HG02678 (cell line): ENCODE data around the gene GRAPL.
"Not testable (repeated sequence)": the region's sequence is repeated elsewhere in the genome, so short reads cannot be mapped to it uniquely, and the experiment has no call there.

Experiments used
- ATAC-seq: cut with Tn5 transposase; IDR thresholded peaks from one replicate; pipeline ENCODE4 v1.9.1; 2021; ENCODE audit warnings: mild to moderate bottlenecking, moderate library complexity; ENCODE audit not compliant: unreplicated experiment

Gene GRAPL

DNA sequence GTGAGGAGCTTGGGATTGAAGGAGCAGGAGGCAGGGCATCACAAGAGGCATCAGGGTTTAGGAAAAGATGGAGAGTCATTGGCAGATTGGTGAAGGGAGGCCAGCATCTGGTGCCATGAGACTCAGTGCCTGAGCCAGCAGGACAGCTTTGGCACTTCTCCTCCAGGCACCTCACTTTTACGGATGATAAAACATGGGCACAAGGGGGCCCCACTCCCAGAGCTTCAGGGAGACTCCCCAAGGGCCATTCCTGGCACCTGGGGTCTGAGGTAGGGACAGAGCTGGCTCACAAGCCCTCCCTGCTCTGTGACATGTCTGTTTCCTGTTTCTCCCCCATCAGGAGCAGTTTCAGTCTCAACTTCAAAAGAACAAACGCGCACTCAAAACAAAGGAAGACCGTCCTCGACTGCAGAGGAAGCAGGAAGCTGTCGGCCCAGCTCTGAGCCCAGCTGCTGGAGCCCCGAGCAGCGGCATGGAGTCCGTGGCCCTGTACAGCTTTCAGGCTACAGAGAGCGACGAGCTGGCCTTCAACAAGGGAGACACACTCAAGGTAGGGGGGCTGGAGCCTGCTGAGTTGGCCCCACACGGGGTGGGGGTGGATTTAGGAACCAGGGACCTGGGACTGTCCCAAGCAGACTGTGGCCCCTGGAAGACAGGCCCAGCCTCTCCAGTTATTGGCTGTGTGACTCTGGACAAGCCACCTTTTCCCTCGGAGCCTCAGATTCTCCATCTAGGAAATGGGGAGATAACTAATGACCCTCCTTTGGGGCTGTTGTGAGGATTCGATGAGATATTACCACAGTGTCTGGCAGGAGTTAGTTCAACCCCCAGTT is at the start of gene GRAPL:
GRAPL (plus strand) TSS at position 442 of the 833 bp plus-strand sequence; CDS start at position 473, 31 bp downstream.
- peak; percentile 36 for ATAC-seq

DNA sequence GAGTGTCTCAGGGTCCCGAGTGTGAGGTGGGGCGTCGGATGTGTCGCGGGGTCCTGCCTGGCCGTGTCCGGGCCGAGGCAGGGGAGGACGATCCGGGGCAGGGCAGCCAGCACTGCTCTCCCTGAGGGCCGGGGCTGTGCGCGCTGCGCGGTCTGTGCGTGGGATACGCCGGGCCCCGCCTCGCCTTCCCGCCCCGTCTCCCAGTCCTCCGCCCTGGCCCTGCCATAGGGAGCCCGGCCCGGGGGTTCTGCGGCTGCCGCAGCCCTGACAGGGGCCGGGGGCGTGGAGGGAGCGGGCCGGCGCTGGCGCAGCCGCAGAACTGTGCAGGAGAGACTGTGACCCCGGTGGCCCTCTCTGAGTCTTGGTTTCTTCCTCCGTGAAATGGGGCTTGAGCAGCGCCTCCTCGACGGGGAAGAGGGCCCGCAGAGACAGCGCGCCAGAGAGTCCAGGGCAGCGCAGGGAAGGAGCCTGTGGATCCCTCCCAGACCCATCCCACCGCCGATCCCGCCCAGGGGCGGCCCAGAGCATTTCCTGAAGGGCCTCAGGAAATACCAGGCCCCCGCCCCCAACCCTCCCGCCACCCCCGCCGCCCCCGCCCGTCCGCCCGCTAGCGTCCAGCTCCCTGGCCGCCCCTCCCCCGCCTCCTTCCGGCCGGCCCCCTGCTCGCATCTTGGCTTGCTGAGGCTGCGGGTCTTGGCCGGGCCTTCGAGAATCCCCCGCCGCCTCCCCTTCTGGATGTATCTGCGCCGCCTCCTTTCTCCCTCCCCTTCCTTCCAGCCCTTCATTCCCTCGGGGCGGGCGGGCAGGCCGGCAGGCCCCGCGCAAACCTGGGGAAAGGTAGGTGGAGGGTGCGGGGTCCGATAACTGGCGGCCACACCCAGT is 38.3 kb upstream of the GRAPL start:
- not testable (repeated sequence) for ATAC-seq

DNA sequence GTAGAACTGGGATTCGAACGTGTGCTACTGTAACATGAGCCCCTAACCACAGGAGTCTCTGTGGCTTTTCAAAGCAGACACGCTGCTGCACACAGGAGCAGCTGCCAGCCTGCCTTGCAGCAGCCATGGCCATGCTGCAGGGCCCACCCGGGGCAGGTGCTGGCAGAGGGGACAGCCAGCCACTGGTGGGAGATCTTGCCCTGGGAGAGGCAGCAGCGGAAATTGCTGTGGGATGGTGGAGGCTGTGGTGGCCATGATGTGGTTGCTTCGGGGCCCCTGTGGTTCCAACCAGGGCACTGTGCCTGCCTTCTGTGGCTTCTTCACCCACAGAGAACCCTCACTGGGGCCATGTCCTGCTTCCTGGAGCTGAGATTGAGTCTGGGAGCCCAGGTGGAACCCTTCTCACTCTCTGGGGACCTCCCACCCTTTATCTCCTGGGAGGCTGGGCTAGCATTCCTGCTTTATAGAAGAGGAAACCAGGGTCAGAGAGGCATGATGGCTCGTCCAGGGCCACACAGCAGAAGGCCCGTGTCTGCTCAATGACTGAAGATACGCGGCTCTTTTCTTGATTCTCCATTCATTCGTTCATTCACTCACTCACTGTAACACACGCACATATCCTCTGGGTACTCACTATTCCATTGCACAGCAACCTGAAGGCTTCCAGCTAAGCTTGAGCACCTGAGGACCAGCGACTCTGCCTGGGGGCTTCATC is 37.2 kb upstream of the GRAPL start:
- not testable (repeated sequence) for ATAC-seq

DNA sequence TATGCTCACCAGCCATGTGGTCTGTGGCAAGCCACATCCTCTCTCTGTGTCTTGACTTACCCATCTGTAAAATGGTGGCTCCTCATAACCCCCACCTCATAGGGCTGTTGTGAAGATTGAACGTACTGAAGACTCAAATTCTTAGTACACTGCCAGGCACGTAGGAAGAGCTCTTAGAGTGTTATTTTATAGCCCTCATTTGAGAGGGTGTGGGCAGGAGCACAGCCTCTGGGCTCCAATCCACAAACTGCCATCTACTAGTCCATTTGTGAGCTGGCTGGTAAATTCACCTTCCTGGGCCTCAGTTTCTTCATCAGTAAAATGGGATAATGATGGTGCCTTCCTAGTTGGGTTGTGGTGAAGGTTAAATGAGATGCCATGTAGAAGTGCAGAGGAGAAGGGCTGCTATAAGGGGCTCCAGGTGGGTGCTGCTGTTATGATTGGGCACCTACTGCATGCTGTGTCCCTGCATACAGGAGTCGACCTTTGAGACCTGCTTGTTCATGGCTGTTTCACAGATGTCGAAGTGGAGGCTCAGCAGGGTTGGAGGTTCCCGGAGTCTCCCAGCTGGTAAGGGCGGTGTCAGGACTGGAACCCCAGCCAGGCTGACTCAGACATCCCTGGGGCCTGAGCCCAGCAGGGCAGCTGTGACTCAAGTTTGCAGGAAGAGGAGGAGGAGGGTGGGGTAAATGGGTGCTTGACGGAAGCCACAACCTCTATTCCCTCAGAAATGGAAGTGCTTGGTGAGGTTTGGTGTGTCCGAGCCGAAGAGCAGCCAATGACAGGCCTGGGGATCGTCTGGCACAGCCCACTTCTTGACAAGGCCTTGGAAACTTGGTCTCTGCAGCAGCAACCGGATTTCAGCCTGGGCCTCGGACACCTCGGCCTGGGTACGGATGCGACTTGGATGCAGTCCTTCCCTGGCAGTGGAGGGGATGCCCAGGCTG is 34.4 kb upstream of the GRAPL start:
- not testable (repeated sequence) for ATAC-seq

DNA sequence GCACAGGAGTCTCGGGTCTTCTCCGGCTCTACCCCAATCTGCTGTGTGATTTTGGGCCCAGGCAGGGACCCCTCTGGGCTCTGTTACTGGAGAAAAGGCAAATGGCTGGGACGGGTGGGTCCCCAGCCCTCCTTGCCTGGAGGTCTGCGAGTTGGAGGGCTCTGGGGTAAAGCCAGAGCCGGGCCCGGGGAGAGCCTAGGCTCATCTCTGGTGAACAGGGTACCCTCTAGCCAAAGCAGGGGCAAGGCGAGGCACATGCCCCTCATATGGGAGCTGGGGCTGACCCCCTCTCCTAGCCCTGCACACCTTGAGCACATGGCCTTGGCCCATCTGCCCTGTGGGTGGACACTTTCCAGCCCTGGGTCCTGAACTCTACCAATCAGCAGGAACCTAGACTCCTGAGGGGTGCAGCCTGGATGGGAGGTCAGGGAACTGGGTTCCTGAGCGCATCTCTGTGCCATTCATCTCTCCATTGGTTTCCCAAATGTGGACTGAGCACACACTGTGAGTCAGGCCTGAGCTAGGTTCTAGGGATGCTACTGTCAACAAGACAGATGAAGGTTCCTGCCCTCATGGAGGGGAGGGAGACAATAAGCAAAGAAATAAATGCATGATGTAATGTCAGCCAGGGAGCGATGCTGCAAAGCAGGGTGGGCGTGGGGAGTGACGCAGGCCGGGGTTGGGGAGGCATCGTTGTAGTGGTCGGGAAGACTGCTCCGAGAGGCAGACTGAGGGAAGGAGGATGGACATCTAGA is 33.5 kb upstream of the GRAPL start:
- ATAC-seq, result not testable (repeated sequence)

DNA sequence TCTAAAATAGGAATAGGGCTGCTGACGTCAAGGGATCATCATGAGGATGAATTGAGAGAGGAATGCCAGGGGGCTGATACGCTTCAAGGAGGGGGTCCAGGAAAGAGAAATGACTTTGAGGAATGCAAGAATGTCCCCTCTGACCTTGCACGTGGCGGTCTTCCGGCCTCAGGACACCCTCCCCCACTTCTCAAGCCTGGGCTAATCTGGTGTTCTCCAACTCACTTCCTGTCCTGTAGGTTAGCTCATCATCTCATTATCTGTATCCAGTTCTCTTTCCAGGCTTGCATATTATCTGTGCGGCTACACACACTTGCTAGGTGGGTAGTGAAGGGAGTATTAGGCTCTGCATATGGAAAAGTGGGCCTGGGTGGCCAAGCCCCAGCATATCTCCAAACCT is 18.9 kb upstream of the GRAPL start:
- not testable (repeated sequence) for ATAC-seq

DNA sequence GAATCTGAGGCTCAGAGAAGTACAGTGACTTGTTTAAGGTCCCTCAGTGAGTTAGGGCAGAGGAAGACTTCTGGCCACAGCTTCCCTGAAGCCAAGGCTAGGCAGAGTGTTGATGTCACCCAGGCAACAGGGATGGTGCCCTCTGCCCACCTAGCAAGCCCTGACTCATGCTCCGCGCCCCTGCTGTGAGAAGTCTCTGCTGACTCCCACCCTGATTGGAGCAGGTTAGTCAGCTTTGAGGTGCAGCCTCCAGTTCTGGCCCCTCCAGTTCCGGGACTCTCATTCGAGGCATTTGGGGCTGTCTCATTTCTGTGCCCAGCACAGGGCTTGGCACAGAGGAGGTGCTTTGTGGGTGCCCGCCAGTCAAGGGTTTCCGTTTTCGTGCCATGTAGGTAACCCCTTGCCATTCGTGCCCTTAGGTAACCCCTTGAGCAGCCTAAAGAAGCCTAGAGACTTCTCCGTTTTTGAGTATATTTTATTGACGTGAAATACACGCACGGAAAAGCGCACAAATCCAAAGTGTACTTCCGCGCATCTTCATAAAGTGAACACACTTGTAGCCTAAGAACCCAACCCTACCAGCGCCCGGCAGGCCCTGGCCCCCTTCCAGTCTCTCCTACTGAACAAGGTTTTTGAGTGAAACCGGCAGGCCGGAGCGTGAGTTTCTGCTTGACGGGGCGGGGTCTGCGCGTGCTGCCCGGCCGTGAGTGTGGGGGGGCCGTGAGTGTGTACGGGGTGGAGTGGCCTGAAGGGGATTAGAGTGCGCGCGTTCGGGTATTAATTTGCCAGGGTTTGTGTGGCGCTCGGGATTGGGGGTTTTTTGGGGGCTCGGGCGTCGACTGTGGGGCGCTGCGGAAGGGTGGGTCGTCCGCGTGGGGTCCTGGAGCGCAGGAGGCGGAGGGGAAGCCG is 16.9 kb upstream of the GRAPL start:
- peak; percentile 26 for ATAC-seq

DNA sequence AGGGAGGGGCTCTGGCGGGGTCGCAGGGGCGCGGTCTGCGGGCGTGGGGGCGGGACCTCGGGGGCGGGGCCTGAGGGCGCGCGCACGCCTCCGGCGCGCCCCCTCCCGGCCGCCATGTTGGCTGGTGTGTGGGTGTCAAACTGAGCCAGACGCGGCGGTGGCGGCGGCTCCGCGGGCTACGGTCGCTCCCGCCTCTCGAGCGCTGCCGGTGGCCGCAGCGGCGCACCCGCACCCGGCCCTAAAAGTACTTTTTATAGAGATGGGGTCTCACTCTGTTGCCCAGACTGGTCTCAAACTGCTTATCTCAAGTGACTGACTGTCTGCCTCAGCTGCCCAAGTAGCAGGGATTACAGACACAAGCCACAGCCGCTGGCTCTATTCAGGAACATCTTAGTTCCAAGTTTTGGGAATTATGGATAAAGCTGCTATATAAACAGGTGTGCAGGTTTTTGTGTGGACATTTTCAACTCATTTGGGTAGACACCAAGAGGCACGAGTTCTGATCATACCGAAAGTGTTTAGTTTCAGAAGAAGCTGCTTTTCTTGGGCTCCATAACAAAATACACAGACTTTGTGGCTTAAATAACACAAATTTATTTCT is 16.2 kb upstream of the GRAPL start:
- ATAC-seq, result peak; percentile 82

DNA sequence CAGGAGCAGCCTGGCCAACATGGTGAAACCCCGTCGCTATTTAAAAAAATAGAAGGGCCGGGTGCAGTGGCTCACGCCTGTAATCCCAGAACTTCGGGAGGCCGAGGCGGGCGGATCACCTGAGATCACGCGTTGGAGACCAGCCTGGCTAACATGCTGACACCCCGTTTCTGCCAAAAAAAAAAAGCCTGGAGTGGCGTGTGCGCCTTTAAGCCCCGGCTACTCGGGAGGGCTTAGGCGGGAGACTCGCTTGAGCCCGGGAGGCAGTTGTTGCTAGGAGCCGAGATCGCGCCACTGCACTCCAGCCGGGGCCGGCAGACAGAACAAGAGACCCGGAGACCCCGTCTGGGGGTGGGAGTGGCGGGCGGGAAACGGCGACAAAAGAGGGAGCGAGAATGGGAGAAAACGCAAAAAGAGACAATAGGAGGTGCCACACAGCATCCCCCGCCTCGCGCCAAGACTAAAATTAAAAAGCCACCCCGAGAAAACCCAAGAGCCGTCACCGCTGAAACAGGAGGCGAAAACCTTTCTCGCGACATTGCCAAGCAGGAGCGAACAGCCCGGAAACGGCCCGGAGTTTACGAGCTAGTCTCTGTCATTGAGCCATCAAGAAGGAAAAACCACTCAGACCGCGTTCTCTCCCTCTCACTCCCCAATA is 15.5 kb upstream of the GRAPL start:
- ATAC-seq, result peak; percentile 52

DNA sequence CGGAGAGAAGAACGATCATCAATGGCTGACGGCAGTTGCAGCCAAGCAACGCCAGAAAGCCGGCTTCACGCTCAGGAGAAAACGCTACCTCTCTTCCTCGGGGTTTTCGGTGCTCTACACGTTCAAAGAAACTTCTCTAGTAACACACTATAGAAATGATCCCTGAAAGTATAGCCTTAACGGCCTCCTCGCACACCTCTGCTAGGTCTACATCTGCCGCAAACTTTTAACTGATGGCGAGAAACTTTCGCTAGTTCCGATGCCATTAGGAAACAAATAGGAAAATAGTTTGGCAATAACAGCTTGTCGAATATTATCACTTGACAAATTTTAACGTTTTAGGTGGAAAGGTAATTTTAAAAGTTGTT is 14.9 kb upstream of the GRAPL start:
- not testable (repeated sequence) for ATAC-seq

DNA sequence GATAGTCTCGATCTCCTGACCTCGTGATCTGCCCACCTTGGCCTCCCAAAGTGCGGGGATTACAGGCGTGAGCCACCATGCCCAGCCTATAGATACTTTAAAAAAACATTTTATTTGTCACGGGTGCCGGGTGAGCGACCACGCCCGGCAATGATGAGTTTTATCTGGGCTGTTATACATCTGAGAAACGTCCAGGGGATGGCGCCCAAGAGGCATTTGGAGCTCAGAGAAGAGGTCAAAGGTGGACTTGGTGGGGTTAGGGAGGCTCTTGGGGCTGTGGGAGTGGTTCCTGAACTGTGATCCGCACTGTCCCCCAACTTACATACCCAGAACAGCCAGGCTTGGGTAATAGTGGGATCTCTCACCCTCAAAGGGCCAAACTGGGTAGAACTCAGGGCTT is 8.7 kb upstream of the GRAPL start:
- not testable (repeated sequence) for ATAC-seq

DNA sequence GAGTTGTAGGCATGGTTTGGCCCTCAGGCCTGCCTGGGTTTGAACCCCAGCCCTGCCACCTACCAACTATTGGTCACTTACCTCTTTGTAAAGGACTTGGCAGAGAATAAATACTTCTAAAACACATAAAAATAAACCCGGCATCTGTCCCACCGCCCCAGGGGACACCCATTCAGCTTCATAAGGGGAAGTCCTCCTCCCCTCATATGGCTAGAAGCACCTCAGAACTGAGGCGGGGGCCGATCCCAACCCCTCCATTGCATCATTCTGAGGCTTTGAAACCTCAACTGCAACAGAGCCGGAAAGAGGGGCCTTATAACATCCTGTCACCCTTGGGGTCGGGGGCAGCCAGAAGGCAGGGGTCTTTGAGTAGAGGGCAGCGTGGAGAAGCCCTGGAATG is 2.1 kb upstream of the GRAPL start:
- ATAC-seq, result not testable (repeated sequence)

DNA sequence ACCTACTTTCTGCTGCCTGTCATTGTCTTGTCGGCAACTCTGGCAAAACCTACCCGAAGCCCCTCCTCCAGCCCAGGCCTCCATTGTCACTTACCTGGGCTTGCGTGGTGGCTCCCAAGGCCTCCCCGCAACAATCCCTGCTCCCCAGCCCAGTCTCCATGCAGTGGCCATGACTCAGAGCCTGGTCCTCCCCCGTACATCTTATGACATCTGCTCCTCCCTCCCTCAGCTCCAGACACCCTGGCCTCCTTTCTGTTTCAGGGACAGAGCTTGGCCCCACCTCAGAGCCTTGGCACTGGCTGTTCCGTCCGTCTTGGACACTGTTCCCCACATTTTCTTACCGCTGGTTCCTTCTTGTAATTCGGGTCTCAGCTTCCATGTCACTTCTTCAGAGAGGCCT is 2.1 kb downstream of the GRAPL start:
- not testable (repeated sequence) for ATAC-seq

DNA sequence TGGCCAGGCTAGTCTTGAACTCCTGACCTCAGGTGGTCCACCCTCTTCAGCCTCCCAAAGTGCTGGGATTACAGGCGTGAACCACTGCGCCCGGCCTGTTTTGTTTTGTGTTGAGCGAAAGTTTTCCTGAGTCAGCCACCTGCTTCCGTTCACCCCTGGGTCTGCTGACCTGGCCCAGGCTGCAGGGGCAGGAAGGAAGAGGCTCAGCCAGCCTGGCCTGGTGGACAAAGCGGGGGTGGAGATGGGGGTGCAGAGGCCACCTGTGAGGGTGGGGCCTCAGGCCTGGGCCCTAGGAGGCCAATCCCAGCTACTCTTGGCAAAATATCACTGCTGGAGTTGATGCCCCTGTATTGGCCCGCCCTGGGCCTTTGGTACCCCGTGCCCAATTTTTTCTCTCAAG is 3.7 kb downstream of the GRAPL start:
- peak; percentile 41 for ATAC-seq

DNA sequence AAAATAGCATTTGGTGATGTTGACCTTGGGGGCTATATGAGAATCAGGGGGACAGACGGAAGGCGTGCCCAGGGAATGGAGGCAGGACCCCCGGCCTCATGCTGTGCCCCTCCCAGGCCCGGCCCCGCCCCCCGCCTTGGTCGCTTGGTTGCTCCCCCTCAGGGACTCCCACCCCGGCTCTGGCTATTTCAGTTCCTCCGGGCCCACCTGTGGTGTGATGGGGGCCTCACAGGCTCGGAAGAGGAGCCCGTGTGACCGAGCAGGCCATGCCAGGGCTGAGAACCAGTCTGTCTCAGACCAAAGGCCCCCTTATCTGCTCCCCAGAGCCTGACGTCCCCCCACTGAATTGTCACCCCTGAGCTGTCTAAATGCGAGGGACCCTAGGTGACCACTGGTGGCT is 4.4 kb downstream of the GRAPL start:
- ATAC-seq, result not testable (repeated sequence)

DNA sequence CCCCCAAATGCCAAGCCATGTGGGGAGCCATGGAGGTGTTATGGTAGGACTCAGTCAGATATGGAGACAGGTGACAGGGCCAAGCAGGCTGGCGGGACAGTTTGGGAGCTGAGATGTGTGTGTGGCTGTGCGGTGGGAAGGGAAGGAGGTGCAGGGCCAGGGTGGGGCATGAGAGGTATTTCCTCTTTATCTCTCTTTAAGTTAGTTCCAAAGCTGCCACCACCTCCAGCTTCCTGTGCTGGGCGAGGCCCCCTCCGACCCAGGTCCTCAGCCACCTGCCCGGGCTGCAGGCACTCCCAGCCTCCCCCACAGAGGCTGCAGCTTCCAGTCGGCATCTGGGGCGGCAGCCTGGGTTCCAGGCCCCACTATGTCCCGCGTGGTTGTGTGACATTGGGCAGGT is 6.4 kb downstream of the GRAPL start:
- not testable (repeated sequence) for ATAC-seq

DNA sequence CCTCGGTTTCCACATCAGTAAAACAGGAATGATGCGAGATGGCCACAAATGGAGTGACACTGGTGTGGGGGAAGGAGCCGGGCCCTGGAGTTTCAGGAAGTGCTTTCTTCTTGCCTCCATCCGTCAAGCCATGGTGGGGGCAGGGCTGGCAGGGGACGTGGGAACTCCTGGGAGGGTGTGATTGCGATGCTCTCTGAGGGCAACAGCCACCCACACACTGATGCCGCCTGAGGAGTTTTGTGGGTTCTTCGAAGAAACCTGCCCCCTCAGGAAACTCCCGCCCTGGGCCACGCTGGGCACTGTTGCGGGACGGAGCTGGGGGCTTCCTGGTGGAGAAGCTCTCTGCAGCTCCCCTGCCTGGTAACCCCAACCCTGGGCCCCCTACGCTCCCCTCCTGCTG is 8.0 kb downstream of the GRAPL start:
- not testable (repeated sequence) for ATAC-seq
